ENCODE measurements around the gene PPFIA4.
A peak's percentile ranks its signal among the peaks of the same experiment; 100 is the strongest.

The PPFIA4 gene

GRCh38 chr1:203060115-203060514 lies 33.8 kb downstream of the PPFIA4 start:
- DNase-seq, result no peak

GRCh38 chr1:203063287-203063686 lies 37.0 kb downstream of the PPFIA4 start:
- DNase-seq, result no peak

- no peak for DNase-seq
These were observed 38.9 kb downstream of the PPFIA4 start for GRCh38 chr1:203065191-203065590.

- DNase-seq, result no peak
These were observed 39.7 kb downstream of the PPFIA4 start for GRCh38 chr1:203065986-203066385.

GRCh38 chr1:203066965-203067364 lies 40.7 kb downstream of the PPFIA4 start:
- DNase-seq, result no peak

- DNase-seq, result no peak
These were observed 42.9 kb downstream of the PPFIA4 start for GRCh38 chr1:203069030-203069747.

GRCh38 chr1:203072002-203072602 lies 45.8 kb downstream of the PPFIA4 start:
- DNase-seq, result no peak

- DNase-seq, result no peak
These were observed 46.6 kb downstream of the PPFIA4 start for GRCh38 chr1:203072911-203073310.

GRCh38 chr1:203073469-203073868 lies 47.2 kb downstream of the PPFIA4 start:
- DNase-seq, result no peak

- DNase-seq, result no peak
These were observed 48.3 kb downstream of the PPFIA4 start for GRCh38 chr1:203074610-203075009.

- no peak for DNase-seq
These were observed 49.1 kb downstream of the PPFIA4 start for GRCh38 chr1:203075236-203076030.

GRCh38 chr1:203076031-203076511 lies 49.8 kb downstream of the PPFIA4 start:
- DNase-seq, result peak in 1 of 2 donors; percentile 7

GRCh38 chr1:203077367-203077766 lies 51.1 kb downstream of the PPFIA4 start:
- DNase-seq, result no peak

- no peak for DNase-seq
These were observed 51.7 kb downstream of the PPFIA4 start for GRCh38 chr1:203077956-203078355.

GRCh38 chr1:203078478-203078877 lies 52.2 kb downstream of the PPFIA4 start:
- no peak for DNase-seq

GRCh38 chr1:203080456-203080855 lies 54.2 kb downstream of the PPFIA4 start:
- no peak for DNase-seq

- no peak for DNase-seq
These were observed 55.4 kb downstream of the PPFIA4 start for GRCh38 chr1:203081465-203082230.

GRCh38 chr1:203082231-203082505 lies 55.9 kb downstream of the PPFIA4 start:
- DNase-seq, result no peak

GRCh38 chr1:203082571-203083462 lies 56.5 kb downstream of the PPFIA4 start:
- DNase-seq, result peak in 1 of 2 donors; percentile 6

GRCh38 chr1:203083463-203083921 lies 57.2 kb downstream of the PPFIA4 start:
- DNase-seq, result no peak

- no peak for DNase-seq
These were observed 58.6 kb downstream of the PPFIA4 start for GRCh38 chr1:203084588-203085527.
